RPMI7951 (cell line): ENCODE data around the gene GREB1L. TPM values are rescaled to one million over a fixed set of nuclear protein-coding genes. Genes with fewer than 3 reads are reported as not detected.

Source experiments
- DNase-seq: peaks from one replicate; pipeline ENCODE4 v3.0.0-alpha.2; 2012; ENCODE audit warnings: low read depth
- total RNA-seq: library from RNA; depleted of rRNA; stranded (reverse); fragments of >200 nt; shearing (Covaris generic); gene quantifications from 2 replicates; pipeline ENCODE4 v1.2.3, GENCODE V29; 2014; rRNA removed

GREB1L gene
- total RNA-seq, 1 experiment from 2014 or later = 0.24 TPM

DNA sequence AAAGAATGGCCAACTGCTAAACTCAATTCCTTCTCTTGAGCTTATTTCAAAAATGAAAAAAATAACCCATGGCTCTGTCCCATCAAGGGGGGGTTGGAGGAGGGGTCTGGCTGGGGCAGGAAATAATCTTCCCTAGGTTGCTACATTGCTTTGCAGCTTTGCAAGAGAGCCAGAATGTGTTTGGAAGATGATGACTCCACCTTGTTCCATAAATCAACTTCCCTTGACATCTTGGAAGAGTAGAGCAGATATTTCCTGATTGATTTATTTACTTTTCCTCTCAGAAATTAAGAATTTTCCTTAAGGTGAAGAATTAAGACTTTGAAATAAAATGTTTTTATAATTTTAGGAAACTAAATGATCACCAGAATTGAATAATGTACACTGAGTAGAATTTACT is 317.2 kb downstream of the GREB1L start:
- no peak for DNase-seq

DNA sequence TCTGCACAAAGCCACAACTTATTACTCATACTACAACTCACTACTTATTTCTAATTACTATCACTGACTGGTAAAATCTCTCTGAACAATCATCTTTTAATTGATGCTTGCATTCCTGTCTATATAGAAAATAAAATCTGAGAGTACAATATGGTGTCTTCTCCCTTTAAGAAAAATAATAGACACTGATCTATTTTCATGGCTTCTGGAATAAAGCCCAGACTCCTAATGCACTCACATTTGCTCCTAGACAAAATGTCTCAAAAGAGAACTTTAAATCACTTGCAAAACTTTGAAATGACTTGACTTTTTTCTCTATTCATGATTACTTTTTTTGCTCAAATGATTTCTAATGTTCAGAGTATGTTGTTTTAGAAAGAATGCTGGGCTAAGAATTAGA is 329.7 kb downstream of the GREB1L start:
- DNase-seq = no peak

Other genes starting within 250 kb of the GREB1L start
- gene ROCK1, start 130.4 kb upstream of the GREB1L start, total RNA-seq = 18.5 and 21.3 TPM in 2 replicates